ENCODE results near the gene C6orf89.
"Not testable (repeated sequence)": the region's sequence is repeated elsewhere in the genome, so short reads cannot be mapped to it uniquely, and the experiment has no call there.

Gene C6orf89

DNA sequence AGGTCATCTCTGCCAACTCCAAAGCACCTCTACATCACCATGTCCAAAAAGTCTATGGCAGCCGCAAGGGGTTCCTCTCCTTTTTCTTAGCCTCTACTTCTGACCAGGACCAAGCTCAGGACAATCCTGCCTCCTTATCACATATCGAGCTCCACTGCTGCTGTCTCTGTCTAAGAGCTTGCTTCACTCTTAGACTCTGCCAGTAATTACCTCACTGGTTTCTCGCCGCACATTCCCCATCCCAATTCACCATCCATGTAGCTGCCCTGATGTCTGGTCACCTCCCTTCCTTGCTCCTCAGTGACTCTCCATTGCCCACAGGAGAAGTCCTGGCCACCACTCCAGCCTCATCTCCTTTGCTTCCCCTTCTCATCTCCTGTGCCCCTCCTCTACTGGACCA lies 44.7 kb downstream of the C6orf89 start:
- Histone ChIP-seq H3K27me3 (ENCODE audit: control insufficient read depth, insufficient read depth, low read length, poor library complexity, severe bottlenecking) (no peaks in the 10 kb centered on the region), H3K4me1 (ENCODE audit: control insufficient read depth, insufficient read depth, low read length) (no peaks in the 10 kb centered on the region), H3K9me3 (ENCODE audit: control insufficient read depth, low read length) (no peaks in the 10 kb centered on the region), H3K4me3 (ENCODE audit: insufficient read depth, low read depth, low read length) (no peak overlapping the region), H3K36me3 (ENCODE audit: control insufficient read depth, insufficient read depth, low read length) (no peaks in the 10 kb centered on the region), H3K27ac (ENCODE audit: insufficient read depth, low read depth, low read length, poor library complexity, severe bottlenecking) (no peak overlapping the region)
- WGBS, 2 experiments: 93 to 98% methylated on average over 4 of the region's 4 CpGs

DNA sequence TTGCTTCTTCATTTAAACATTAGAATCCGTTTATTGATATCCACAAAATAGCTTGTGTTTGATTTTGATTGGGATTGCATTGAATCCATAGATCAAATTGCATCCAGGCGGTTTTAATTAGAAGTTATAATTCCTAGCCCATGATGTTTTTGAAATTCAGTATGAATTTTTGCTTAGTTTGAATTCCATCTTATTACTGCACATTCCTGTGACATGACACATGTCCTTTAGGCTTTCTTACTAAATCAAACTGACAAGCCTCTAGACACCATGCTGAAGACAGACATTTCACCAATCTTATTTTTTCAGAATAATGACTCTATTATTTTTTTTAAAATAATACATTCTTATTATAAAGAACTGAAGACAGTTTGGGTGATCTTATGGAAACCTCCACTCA lies 47.4 kb downstream of the C6orf89 start:
- Histone ChIP-seq H3K4me1 (ENCODE audit: control insufficient read depth, insufficient read depth, low read length) (no peaks in the 10 kb centered on the region), H3K27me3 (ENCODE audit: control insufficient read depth, insufficient read depth, low read length, poor library complexity, severe bottlenecking) (no peaks in the 10 kb centered on the region), H3K4me3 (ENCODE audit: insufficient read depth, low read depth, low read length) (no peak overlapping the region), H3K36me3 (ENCODE audit: control insufficient read depth, insufficient read depth, low read length) (no peaks in the 10 kb centered on the region), H3K27ac (ENCODE audit: insufficient read depth, low read depth, low read length, poor library complexity, severe bottlenecking) (no peak overlapping the region), H3K9me3 (ENCODE audit: control insufficient read depth, low read length) (no peaks in the 10 kb centered on the region)
- 89 to 94% methylated on average over 1 to 2 of the region's 2 CpGs for WGBS, 2 experiments

DNA sequence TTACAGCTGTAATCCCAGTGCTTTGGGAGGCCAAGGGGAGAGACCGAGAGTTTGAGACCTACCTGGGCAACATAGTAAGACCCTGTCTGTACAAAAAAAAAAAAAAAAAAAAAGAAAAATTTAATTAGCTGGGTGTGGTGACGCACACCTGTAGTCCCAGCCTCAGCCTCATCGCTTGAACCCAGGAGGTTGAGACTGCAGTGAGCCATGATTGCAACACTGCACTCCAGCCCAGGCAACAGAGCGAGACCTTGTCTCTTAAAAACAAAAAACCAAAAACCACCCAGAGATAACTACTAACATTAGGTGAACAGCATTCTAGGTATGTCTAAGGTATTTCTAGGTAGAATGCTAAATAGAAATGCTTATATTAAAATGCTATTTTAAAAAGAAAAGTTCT lies 47.8 kb downstream of the C6orf89 start:
- Histone ChIP-seq H3K9me3 (ENCODE audit: control insufficient read depth, low read length) (no peaks in the 10 kb centered on the region), H3K36me3 (ENCODE audit: control insufficient read depth, insufficient read depth, low read length) (no peaks in the 10 kb centered on the region), H3K27ac (ENCODE audit: insufficient read depth, low read depth, low read length, poor library complexity, severe bottlenecking) (no peak overlapping the region), H3K4me1 (ENCODE audit: control insufficient read depth, insufficient read depth, low read length) (no peaks in the 10 kb centered on the region), H3K27me3 (ENCODE audit: control insufficient read depth, insufficient read depth, low read length, poor library complexity, severe bottlenecking) (no peaks in the 10 kb centered on the region), H3K4me3 (ENCODE audit: insufficient read depth, low read depth, low read length) (no peak overlapping the region)
- WGBS, 2 experiments: 91 to 100% methylated on average over 3 of the region's 4 CpGs

DNA sequence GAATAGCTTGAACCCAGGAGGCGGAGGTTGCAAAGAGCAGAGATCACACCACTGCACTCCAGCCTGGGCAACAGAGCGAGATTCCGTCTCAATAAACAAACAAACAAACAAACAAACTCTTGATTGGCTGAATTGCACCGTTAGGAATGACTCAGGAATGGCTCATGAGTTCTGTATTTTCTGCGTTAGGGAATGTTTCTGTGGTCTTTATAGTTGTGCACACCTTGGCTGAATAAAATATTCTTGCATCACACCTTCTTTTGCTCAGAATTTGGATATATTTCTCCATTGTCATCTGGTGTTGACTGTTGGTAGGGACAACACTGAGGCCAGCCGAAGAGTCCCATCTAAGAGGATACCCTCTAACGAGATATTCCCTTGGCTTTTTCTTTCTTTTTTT lies 49.1 kb downstream of the C6orf89 start:
- H3K4me3 ChIP-seq (ENCODE audit: insufficient read depth, low read depth, low read length): no peak overlapping the region
- 86 to 94% methylated on average over 7 of the region's 7 CpGs for WGBS, 2 experiments
- no peaks in the 10 kb centered on the region for H3K36me3 ChIP-seq (ENCODE audit: control insufficient read depth, insufficient read depth, low read length)
- no peaks in the 10 kb centered on the region for H3K27me3 ChIP-seq (ENCODE audit: control insufficient read depth, insufficient read depth, low read length, poor library complexity, severe bottlenecking)
- no peak overlapping the region for H3K27ac ChIP-seq (ENCODE audit: insufficient read depth, low read depth, low read length, poor library complexity, severe bottlenecking)
- no peaks in the 10 kb centered on the region for H3K9me3 ChIP-seq (ENCODE audit: control insufficient read depth, low read length)
- H3K4me1 ChIP-seq (ENCODE audit: control insufficient read depth, insufficient read depth, low read length): no peaks in the 10 kb centered on the region

DNA sequence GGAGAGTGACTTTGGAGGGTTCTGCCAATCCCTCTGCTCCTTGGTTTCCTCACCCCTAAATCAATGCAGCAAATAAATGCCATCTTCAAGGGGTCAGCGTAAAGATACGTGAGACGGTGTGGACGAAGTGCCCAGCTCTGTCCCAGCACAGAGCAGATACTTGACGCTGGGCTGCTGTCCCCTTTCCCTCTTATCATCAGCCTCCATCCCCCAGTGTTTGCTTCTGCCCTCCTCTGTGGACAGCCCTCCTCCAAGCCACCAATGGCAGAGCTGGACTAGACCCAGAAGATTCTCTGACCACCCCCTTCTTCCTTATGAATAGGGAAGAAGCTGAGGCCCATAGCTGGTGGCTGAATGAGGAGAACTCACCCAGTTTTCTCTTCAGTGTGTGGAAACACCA lies 51.1 kb downstream of the C6orf89 start:
- 93 to 96% methylated on average over 5 of the region's 5 CpGs for WGBS, 2 experiments
- no peaks in the 10 kb centered on the region for H3K4me1 ChIP-seq (ENCODE audit: control insufficient read depth, insufficient read depth, low read length)
- no peaks in the 10 kb centered on the region for H3K36me3 ChIP-seq (ENCODE audit: control insufficient read depth, insufficient read depth, low read length)
- H3K27ac ChIP-seq (ENCODE audit: insufficient read depth, low read depth, low read length, poor library complexity, severe bottlenecking): no peak overlapping the region
- H3K4me3 ChIP-seq (ENCODE audit: insufficient read depth, low read depth, low read length): no peak overlapping the region
- no peaks in the 10 kb centered on the region for H3K9me3 ChIP-seq (ENCODE audit: control insufficient read depth, low read length)
- no peaks in the 10 kb centered on the region for H3K27me3 ChIP-seq (ENCODE audit: control insufficient read depth, insufficient read depth, low read length, poor library complexity, severe bottlenecking)

DNA sequence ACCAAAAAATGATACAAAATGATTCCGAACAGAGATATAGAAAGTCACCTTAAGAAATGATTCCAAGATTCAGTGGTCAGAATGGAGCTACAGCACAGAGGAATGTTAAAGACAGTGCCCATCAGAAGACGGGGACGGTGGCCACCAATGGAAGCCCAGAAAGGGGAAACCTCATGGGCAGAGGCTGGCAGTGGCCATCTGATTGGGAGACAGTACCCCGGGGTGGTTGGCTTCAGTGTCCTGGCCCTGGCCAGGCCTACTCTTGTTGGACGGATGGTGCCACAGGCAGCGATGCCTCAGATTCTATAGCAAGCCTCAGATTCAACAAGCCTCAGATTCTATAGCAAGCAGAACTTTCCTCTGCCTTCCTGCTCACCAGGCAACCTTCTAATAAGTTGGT lies 52.1 kb downstream of the C6orf89 start:
- Histone ChIP-seq H3K4me1 (ENCODE audit: control insufficient read depth, insufficient read depth, low read length) (no peaks in the 10 kb centered on the region), H3K27me3 (ENCODE audit: control insufficient read depth, insufficient read depth, low read length, poor library complexity, severe bottlenecking) (no peaks in the 10 kb centered on the region), H3K4me3 (ENCODE audit: insufficient read depth, low read depth, low read length) (no peak overlapping the region), H3K27ac (ENCODE audit: insufficient read depth, low read depth, low read length, poor library complexity, severe bottlenecking) (no peak overlapping the region), H3K9me3 (ENCODE audit: control insufficient read depth, low read length) (no peaks in the 10 kb centered on the region), H3K36me3 (ENCODE audit: control insufficient read depth, insufficient read depth, low read length) (no peaks in the 10 kb centered on the region)
- 94 to 96% methylated on average over 6 of the region's 6 CpGs for WGBS, 2 experiments

DNA sequence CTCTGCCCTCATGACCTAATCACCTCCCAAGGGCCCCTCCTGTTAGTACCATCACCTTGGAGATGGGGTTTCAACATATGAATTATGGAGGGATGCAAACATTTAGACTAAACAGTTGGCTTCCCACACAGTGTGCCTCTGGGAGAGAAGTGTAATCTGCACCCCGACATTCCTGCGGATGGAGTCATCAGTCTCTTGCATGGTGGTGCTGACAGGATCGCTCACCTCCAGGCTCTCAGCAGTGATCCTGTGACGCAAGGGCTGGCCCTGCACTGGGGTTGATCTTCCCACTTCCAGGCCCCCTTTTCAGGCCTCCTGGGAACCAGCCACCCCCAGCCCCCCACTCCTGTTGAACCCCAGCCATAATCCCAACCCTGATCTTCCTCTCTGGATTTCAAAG lies 52.8 kb downstream of the C6orf89 start:
- Histone ChIP-seq H3K27ac (ENCODE audit: insufficient read depth, low read depth, low read length, poor library complexity, severe bottlenecking) (no peak overlapping the region), H3K4me3 (ENCODE audit: insufficient read depth, low read depth, low read length) (no peak overlapping the region), H3K36me3 (ENCODE audit: control insufficient read depth, insufficient read depth, low read length) (no peaks in the 10 kb centered on the region), H3K9me3 (ENCODE audit: control insufficient read depth, low read length) (no peaks in the 10 kb centered on the region), H3K27me3 (ENCODE audit: control insufficient read depth, insufficient read depth, low read length, poor library complexity, severe bottlenecking) (no peaks in the 10 kb centered on the region), H3K4me1 (ENCODE audit: control insufficient read depth, insufficient read depth, low read length) (no peaks in the 10 kb centered on the region)
- WGBS, 2 experiments: 94 to 95% methylated on average over 4 of the region's 4 CpGs

DNA sequence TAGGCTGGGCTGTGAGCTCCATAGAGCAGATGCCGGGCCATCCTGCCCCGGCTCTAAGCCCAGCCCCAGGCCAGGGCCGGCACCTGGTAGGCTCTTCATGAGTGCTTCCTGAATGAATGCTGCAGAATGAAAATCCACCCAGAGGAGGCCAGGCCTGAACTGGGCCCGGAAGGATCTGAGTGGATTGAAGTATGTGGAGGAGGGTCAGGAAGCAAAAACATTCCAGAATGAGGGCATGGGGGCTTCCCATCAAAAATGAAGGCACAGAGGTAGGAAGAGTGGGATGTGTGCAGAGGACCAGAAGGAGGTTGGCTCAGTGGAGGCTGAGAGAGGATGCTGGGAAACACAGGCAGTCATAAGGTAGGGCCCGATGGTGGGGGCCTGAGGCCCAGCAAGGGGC lies 53.3 kb downstream of the C6orf89 start:
- not testable (repeated sequence) for H3K36me3 ChIP-seq (ENCODE audit: control insufficient read depth, insufficient read depth, low read length); H3K4me1 ChIP-seq (ENCODE audit: control insufficient read depth, insufficient read depth, low read length); H3K27me3 ChIP-seq (ENCODE audit: control insufficient read depth, insufficient read depth, low read length, poor library complexity, severe bottlenecking); H3K4me3 ChIP-seq (ENCODE audit: insufficient read depth, low read depth, low read length); H3K9me3 ChIP-seq (ENCODE audit: control insufficient read depth, low read length); H3K27ac ChIP-seq (ENCODE audit: insufficient read depth, low read depth, low read length, poor library complexity, severe bottlenecking)
- 93 to 94% methylated on average over 5 of the region's 5 CpGs for whole genome bisulfite sequencing, 2 experiments

DNA sequence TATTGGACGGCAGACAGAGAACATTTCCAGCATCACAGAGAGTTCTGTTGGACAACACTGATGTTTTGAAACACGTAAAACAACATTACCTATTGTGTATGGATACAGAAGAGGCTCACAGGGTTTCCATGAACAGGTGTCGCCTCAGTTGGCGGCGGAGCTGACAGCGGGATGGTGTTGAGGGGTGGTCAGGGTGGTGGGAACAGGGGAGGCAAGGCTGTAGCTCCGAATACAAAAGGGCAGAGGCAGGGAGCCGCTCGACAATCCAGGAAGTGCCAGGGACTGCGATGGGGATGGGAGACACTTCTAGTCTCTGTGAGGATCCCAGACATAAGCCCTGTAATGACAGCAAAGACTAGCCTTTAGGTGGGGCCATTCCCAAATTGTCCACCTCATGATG lies 54.3 kb downstream of the C6orf89 start:
- no peaks in the 10 kb centered on the region for H3K27me3 ChIP-seq (ENCODE audit: control insufficient read depth, insufficient read depth, low read length, poor library complexity, severe bottlenecking)
- H3K36me3 ChIP-seq (ENCODE audit: control insufficient read depth, insufficient read depth, low read length): no peaks in the 10 kb centered on the region
- H3K27ac ChIP-seq (ENCODE audit: insufficient read depth, low read depth, low read length, poor library complexity, severe bottlenecking): no peak overlapping the region
- 94 to 96% methylated on average over 10 of the region's 10 CpGs for WGBS, 2 experiments
- no peaks in the 10 kb centered on the region for H3K9me3 ChIP-seq (ENCODE audit: control insufficient read depth, low read length)
- no peaks in the 10 kb centered on the region for H3K4me1 ChIP-seq (ENCODE audit: control insufficient read depth, insufficient read depth, low read length)
- no peak overlapping the region for H3K4me3 ChIP-seq (ENCODE audit: insufficient read depth, low read depth, low read length)

DNA sequence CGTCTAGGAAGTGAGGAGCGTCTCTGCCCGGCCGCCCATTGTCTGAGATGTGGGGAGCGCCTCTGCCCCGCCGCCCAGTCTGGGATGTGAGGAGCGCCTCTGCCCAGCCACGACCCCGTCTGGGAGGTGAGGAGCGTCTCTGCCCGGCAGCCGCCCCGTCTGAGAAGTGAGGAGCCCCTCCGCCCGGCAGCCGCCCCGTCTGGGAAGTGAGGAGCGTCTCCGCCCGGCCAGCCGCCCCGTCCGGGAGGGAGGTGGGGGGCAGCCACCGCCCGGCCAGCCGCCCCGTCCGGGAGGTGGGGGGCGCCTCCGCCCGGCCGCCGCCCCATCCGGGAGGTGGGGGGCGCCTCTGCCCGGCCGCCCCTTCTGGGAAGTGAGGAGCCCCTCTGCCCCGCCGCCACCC lies 55.8 kb downstream of the C6orf89 start:
- not testable (repeated sequence) for H3K4me1 ChIP-seq (ENCODE audit: control insufficient read depth, insufficient read depth, low read length); H3K36me3 ChIP-seq (ENCODE audit: control insufficient read depth, insufficient read depth, low read length); H3K27me3 ChIP-seq (ENCODE audit: control insufficient read depth, insufficient read depth, low read length, poor library complexity, severe bottlenecking); H3K27ac ChIP-seq (ENCODE audit: insufficient read depth, low read depth, low read length, poor library complexity, severe bottlenecking); H3K4me3 ChIP-seq (ENCODE audit: insufficient read depth, low read depth, low read length); H3K9me3 ChIP-seq (ENCODE audit: control insufficient read depth, low read length)
- WGBS, 2 experiments: 94 to 96% methylated on average over 40 of the region's 40 CpGs

DNA sequence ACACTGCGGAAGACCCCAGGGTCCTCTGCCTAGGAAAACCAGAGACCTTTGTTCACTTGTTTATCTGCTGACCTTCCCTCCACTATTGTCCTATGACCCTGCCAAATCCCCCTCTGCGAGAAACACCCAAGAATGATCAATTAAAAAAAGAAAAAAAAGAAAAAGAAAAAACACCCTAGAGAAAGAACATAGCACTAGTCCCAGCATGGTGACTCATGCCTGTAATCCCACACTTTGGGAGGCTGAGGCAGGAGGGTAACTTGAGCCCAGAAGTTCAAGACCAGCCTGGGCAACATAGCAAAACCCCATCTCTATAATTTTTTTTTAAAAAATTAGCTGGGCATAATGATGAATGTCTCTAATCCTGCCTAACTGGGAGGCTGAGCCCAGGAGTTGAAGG lies 56.6 kb downstream of the C6orf89 start:
- H3K4me1 ChIP-seq (ENCODE audit: control insufficient read depth, insufficient read depth, low read length); H3K27ac ChIP-seq (ENCODE audit: insufficient read depth, low read depth, low read length, poor library complexity, severe bottlenecking); H3K36me3 ChIP-seq (ENCODE audit: control insufficient read depth, insufficient read depth, low read length); H3K27me3 ChIP-seq (ENCODE audit: control insufficient read depth, insufficient read depth, low read length, poor library complexity, severe bottlenecking); H3K4me3 ChIP-seq (ENCODE audit: insufficient read depth, low read depth, low read length); H3K9me3 ChIP-seq (ENCODE audit: control insufficient read depth, low read length): not testable (repeated sequence)
- no CpG with 5 or more reads among the region's 2 CpGs for WGBS, 2 experiments

Data from ectodermal cell (in vitro differentiated cells).